PC-3 (cell line): ENCODE results near the gene MRPS30. TPM values are rescaled to one million over a fixed set of nuclear protein-coding genes. Genes with fewer than 3 reads are reported as not detected.

Experiments
- ATAC-seq: fragments of 200-7000 bp; cut with Tn5 transposase; 2 replicates; pipeline ENCODE4 v1.9.1; 2020; ENCODE audit warnings: mild to moderate bottlenecking, moderate library complexity
- BruUV-seq: library from RNA; stranded (reverse); fragments of 400-500 nt; replicated peaks from 2 replicates; lab custom pipeline; 2021; lab: Mats Ljungman, UMichigan
- CTCF ChIA-PET: fragments of 300-600 bp; sonication (Branson Sonifier 250); formaldehyde crosslinking; loops from one replicate; lab custom pipeline; 2022; ENCODE audit warnings: antibody characterized with exemption; lab: Charles Lee
- POLR2A ChIA-PET: fragments of 300-600 bp; sonication (Branson Sonifier 250); formaldehyde crosslinking; loops from one replicate; lab custom pipeline; 2022; ENCODE audit warnings: antibody characterized with exemption; ENCODE audit not compliant: unreplicated experiment; lab: Charles Lee
- DNase-seq: peaks from one replicate; pipeline ENCODE4 v3.0.0-alpha.2; 2015
- H2AFZ ChIP-seq: fragments of 300-600 bp; sonication (generic); 2 replicates; pipeline ENCODE4 v1.6.0; 2016; ENCODE audit warnings: antibody characterized with exemption, low read length
- H3F3A ChIP-seq: fragments of 300-600 bp; sonication (generic); one replicate; pipeline ENCODE4 v1.6.0; 2017; ENCODE audit warnings: antibody characterized with exemption, low read length, control low read depth, mild to moderate bottlenecking; ENCODE audit not compliant: unreplicated experiment
- H3K27ac ChIP-seq: fragments of 300-600 bp; sonication (generic); 2 replicates; pipeline ENCODE4 v1.5.1; 2016; ENCODE audit warnings: mild to moderate bottlenecking, low read length
- H3K27me3 ChIP-seq: fragments of 300-600 bp; sonication (generic); 2 replicates; pipeline ENCODE4 v1.6.1; 2016; ENCODE audit warnings: low read length, mixed read lengths
- H3K36me3 ChIP-seq: fragments of 300-600 bp; sonication (generic); 2 replicates; pipeline ENCODE4 v1.6.1; 2016; ENCODE audit warnings: low read depth, mixed run types, low read length, mixed read lengths
- H3K4me1 ChIP-seq: fragments of 300-600 bp; sonication (generic); 2 replicates; pipeline ENCODE4 v1.5.1; 2016; ENCODE audit warnings: low read length; ENCODE audit not compliant: insufficient read depth
- H3K4me2 ChIP-seq: fragments of 300-600 bp; sonication (generic); 2 replicates; pipeline ENCODE4 v1.6.0; 2016; ENCODE audit warnings: low read length
- H3K4me3 ChIP-seq: fragments of 300-600 bp; sonication (generic); 2 replicates; pipeline ENCODE4 v1.5.1; 2016; ENCODE audit warnings: mild to moderate bottlenecking, low read length, mixed read lengths
- H3K79me2 ChIP-seq: fragments of 300-600 bp; sonication (generic); 2 replicates; pipeline ENCODE4 v1.6.1; 2017; ENCODE audit warnings: low read length, mixed read lengths
- H3K9ac ChIP-seq: fragments of 300-600 bp; sonication (generic); 2 replicates; pipeline ENCODE4 v1.6.0; 2016; ENCODE audit warnings: mild to moderate bottlenecking, low read length
- H3K9me2 ChIP-seq: fragments of 300-600 bp; sonication (generic); replicated peaks from 2 replicates; pipeline ENCODE4 v1.6.1; 2016; ENCODE audit warnings: mixed run types, low read length, mixed read lengths
- H3K9me3 ChIP-seq: fragments of 300-600 bp; sonication (generic); 2 replicates; pipeline ENCODE4 v1.6.1; 2016; ENCODE audit warnings: low read length, mixed read lengths
- H4K20me1 ChIP-seq: fragments of 300-600 bp; sonication (generic); 2 replicates; pipeline ENCODE4 v1.6.1; 2016; ENCODE audit warnings: low read length, mixed read lengths
- EZH2 ChIP-seq: fragments of 300-600 bp; sonication (generic); IDR thresholded peaks from one replicate; pipeline ENCODE4 v1.6.1; 2017; ENCODE audit warnings: antibody characterized with exemption, mild to moderate bottlenecking, low read length; ENCODE audit not compliant: unreplicated experiment
- EZH2phosphoT487 ChIP-seq: fragments of 300-600 bp; sonication (generic); IDR thresholded peaks from 2 replicates; pipeline ENCODE4 v1.6.1; 2018; ENCODE audit warnings: mild to moderate bottlenecking, antibody characterized with exemption, low read length, borderline replicate concordance
- intact Hi-C: fragments of 100-400 bp; cut with micrococcal nuclease; formaldehyde crosslinking; loops from 2 replicates; pipeline ENCODE4 v1.9.0; 2023
- total RNA-seq: library from RNA; depleted of rRNA; stranded (reverse); fragments of >200 nt; gene quantifications from 2 replicates; pipeline ENCODE4 v1.2.3, GENCODE V29; 2014
- TF ChIP-seq, protein P1 (sequence below): fragments of 300-600 bp; sonication (generic); conservative IDR thresholded peaks from 2 replicates; pipeline ENCODE4 v1.5.1; 2017; ENCODE audit warnings: antibody characterized with exemption, low read depth, mild to moderate bottlenecking, low read length

MRPS30 gene
- total RNA-seq, 1 experiment from 2014 or later, result 149 TPM

DNA sequence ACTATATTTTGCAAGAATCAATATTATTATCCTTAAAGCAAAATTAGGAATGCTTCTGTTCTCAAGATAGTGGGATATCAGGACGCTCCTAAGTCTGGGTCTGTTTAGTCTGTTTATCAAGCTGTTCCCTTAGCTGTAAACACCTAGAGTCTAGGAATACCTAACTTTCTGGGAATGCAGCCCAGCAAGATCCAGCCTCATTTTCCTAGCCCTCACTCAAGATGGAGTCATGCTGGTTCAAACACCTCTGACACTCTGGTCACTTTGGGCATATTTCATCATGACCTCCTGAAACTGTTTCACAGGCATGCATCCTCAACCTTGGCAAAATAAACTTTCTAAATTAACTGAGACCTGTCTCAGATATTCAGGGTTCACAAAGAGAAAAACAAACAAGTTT is 14.4 kb upstream of the MRPS30 start:
- H3K4me3 ChIP-seq, result no peak overlapping the region
- H3K4me2 ChIP-seq, result no peak overlapping the region
- no peak overlapping the region for H3K9ac ChIP-seq
- H3K79me2 ChIP-seq, result no peaks in the 10 kb centered on the region
- intact Hi-C loops, result no loop called here
- CTCF ChIA-PET, result no interaction called here
- POLR2A ChIA-PET, result no interaction called here
- ATAC-seq, result no peak
- no peaks in the 10 kb centered on the region for H4K20me1 ChIP-seq
- 0 out of 2 replicates have a peak, but pooled peaks cover 6% of the 10 kb centered on the region for H3K27me3 ChIP-seq
- no peaks in the 10 kb centered on the region for H3K9me3 ChIP-seq
- BruUV-seq, result no TSS peak
- no peaks in the 10 kb centered on the region for H3K36me3 ChIP-seq
- no peak for DNase-seq
- no peak overlapping the region for H2AFZ ChIP-seq
- TF ChIP-seq EZH2phosphoT487 (no peak), EZH2 (no peak)
- TF ChIP-seq, protein P1, sequence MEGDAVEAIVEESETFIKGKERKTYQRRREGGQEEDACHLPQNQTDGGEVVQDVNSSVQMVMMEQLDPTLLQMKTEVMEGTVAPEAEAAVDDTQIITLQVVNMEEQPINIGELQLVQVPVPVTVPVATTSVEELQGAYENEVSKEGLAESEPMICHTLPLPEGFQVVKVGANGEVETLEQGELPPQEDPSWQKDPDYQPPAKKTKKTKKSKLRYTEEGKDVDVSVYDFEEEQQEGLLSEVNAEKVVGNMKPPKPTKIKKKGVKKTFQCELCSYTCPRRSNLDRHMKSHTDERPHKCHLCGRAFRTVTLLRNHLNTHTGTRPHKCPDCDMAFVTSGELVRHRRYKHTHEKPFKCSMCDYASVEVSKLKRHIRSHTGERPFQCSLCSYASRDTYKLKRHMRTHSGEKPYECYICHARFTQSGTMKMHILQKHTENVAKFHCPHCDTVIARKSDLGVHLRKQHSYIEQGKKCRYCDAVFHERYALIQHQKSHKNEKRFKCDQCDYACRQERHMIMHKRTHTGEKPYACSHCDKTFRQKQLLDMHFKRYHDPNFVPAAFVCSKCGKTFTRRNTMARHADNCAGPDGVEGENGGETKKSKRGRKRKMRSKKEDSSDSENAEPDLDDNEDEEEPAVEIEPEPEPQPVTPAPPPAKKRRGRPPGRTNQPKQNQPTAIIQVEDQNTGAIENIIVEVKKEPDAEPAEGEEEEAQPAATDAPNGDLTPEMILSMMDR, result no peak
- no peak overlapping the region for H3K27ac ChIP-seq
- H3K9me2 ChIP-seq, result no peaks in the 10 kb centered on the region
- no peaks in the 10 kb centered on the region for H3K4me1 ChIP-seq
- H3F3A ChIP-seq, result no peaks in the 10 kb centered on the region

DNA sequence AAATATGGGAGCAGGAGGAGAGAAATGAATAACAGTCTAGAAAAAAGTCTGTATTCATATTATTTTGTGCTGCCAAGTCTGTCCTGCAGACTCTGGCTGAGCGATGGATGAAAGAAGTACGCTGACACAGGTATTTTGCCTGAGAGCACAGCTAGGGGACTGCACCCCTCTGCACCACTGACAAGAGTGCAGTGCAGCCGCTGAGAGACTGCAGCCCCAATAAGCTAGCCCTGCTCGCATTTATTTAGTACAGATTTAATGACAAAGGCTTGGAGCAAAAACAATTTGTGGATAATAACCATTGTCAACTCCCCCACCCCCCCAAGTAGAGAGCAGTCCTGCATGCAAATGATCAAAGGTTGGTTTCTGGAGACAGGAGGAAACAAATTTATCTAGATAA is 13.3 kb upstream of the MRPS30 start:
- Histone ChIP-seq H3K27me3 (0 out of 2 replicates have a peak, but pooled peaks cover 6% of the 10 kb centered on the region), H3K79me2 (no peaks in the 10 kb centered on the region), H3K27ac (no peak overlapping the region), H3K4me2 (no peak overlapping the region), H3K4me1 (no peaks in the 10 kb centered on the region), H3K9me3 (no peaks in the 10 kb centered on the region), H3F3A (no peaks in the 10 kb centered on the region), H3K9ac (no peak overlapping the region), H2AFZ (no peak overlapping the region), H3K9me2 (no peaks in the 10 kb centered on the region), H3K4me3 (no peak overlapping the region), H4K20me1 (no peaks in the 10 kb centered on the region), H3K36me3 (no peaks in the 10 kb centered on the region)
- ChIA-PET CTCF (no interaction called here), POLR2A (no interaction called here)
- TF ChIP-seq, protein P1, result no peak
- TF ChIP-seq EZH2, result no peak
- no peak for TF ChIP-seq EZH2phosphoT487
- DNase-seq, result no peak
- ATAC-seq, result no peak
- intact Hi-C loops, result no loop called here
- no TSS peak for BruUV-seq

DNA sequence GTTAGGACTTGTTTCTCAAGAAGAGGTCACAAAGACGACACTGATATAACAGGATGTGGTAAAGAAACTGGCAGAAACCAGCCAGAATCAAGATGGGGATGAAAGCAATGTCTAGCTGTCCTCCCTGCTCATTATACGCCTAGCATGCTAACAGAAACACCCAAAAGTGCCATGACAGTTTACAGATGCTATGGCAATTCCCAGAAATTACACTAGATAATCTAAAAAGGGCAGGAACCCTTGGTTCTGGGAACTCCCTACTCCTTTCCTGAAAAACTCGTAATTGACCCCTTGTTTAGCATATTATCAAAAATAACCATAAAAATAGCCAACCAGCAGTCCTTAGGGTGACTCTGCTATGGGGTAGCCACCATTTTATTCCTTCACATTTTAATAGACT is 10.9 kb upstream of the MRPS30 start:
- Histone ChIP-seq H2AFZ (no peak overlapping the region), H3K79me2 (no peaks in the 10 kb centered on the region), H3K27ac (no peak overlapping the region), H3K27me3 (0 out of 2 replicates have a peak, but pooled peaks cover 6% of the 10 kb centered on the region), H3K9me3 (no peaks in the 10 kb centered on the region), H3F3A (no peaks in the 10 kb centered on the region), H4K20me1 (no peaks in the 10 kb centered on the region), H3K4me3 (no peak overlapping the region), H3K36me3 (no peaks in the 10 kb centered on the region), H3K9ac (no peak overlapping the region), H3K4me2 (no peak overlapping the region), H3K4me1 (no peaks in the 10 kb centered on the region), H3K9me2 (no peaks in the 10 kb centered on the region)
- no peak for ATAC-seq
- BruUV-seq, result no TSS peak
- TF ChIP-seq EZH2phosphoT487 (no peak), EZH2 (no peak)
- TF ChIP-seq, protein P1, result no peak
- ChIA-PET CTCF (no interaction called here), POLR2A (no interaction called here)
- intact Hi-C loops, result no loop called here
- no peak for DNase-seq
